A549 (cell line): ENCODE data around the gene GMDS. TPM values are rescaled to one million over a fixed set of nuclear protein-coding genes. Genes with fewer than 3 reads are reported as not detected.

Experiments used
- ATAC-seq, 2 experiments: fragments of 200-7000 bp in 1 of 2; fragments of >200 bp in 1 of 2; cut with Nextera tagmentation in 1 of 2; cut with Tn5 transposase in 1 of 2; 3 replicates each; pipeline versions ENCODE4 v1.8.0 to v1.9.1; 2018 to 2020; ENCODE audit warnings: mild to moderate bottlenecking in 1 of 2, moderate library complexity in 1 of 2
- CTCF ChIA-PET: fragments of 300-600 bp; sonication (Branson Sonifier 250); formaldehyde crosslinking; extraction: SDS; loops from one replicate; lab custom pipeline; 2021; ENCODE audit warnings: antibody characterized with exemption, inconsistent platforms; lab: Yijun Ruan, JAX
- POLR2A ChIA-PET: fragments of 350-600 bp; formaldehyde crosslinking; extraction: SDS; loops from one replicate; lab custom pipeline; 2021; ENCODE audit warnings: antibody characterized with exemption, inconsistent platforms; lab: Yijun Ruan, JAX
- DNase-seq, 2 experiments: peaks; one replicate each; pipeline versions ENCODE4 v3.0.0 to v3.0.0-alpha.2; 2011 to 2016; ENCODE audit warnings: low read depth in 1 of 2, low spot score in 1 of 2
- FAIRE-seq: peaks from 2 replicates; lab custom pipeline; 2011; peaks lifted over from hg19 to GRCh38; lab: Jason Lieb, UNC
- H3K27ac ChIP-seq, 2 experiments: fragments of >200 bp; sonication (Bioruptor Twin); formaldehyde crosslinking; 3 replicates each; pipeline ENCODE4 v1.5.1; 2016 to 2017
- H3K4me1 ChIP-seq: fragments of >200 bp; sonication (Bioruptor Twin); formaldehyde crosslinking; 3 replicates; pipeline ENCODE4 v1.6.1; 2016
- H3K4me2 ChIP-seq: fragments of >200 bp; sonication (Bioruptor Twin); formaldehyde crosslinking; 3 replicates; pipeline ENCODE4 v1.6.1; 2016
- H3K4me3 ChIP-seq: fragments of >200 bp; sonication (Bioruptor Twin); formaldehyde crosslinking; 3 replicates; pipeline ENCODE4 v1.5.1; 2016
- H3K9me3 ChIP-seq: fragments of >200 bp; sonication (Bioruptor Twin); formaldehyde crosslinking; 3 replicates; pipeline ENCODE4 v1.6.1; 2016
- BCL3 ChIP-seq: fragments of >200 bp; sonication (Bioruptor Twin); formaldehyde crosslinking; IDR thresholded peaks from 3 replicates; pipeline ENCODE4 v1.6.1; 2016
- CTCF ChIP-seq: fragments of >200 bp; sonication (Bioruptor Twin); formaldehyde crosslinking; IDR thresholded peaks from 3 replicates; pipeline ENCODE4 v1.5.1; 2016
- EHF ChIP-seq: fragments of 250-450 bp; sonication (Bioruptor Pico); IDR thresholded peaks from 2 replicates; pipeline ENCODE4 v1.5.0; 2020; ENCODE audit warnings: mild to moderate bottlenecking
- ELK1 ChIP-seq: fragments of 150-350 bp; IDR thresholded peaks from 2 replicates; pipeline ENCODE4 v1.6.1; 2014; ENCODE audit warnings: low read depth, mild to moderate bottlenecking, low read length
- FOXS1 ChIP-seq: fragments of 250-450 bp; sonication (Bioruptor Pico); IDR thresholded peaks from 2 replicates; pipeline ENCODE4 v1.5.0; 2020; ENCODE audit warnings: mild to moderate bottlenecking, moderate library complexity
- GATA3 ChIP-seq: IDR thresholded peaks from 2 replicates; pipeline ENCODE4 v1.6.1; 2012; ENCODE audit warnings: borderline replicate concordance
- HDAC2 ChIP-seq: fragments of 200-600 bp; sonication (generic); IDR thresholded peaks from 2 replicates; pipeline ENCODE4 v1.6.1; 2016
- HES2 ChIP-seq: fragments of >200 bp; sonication (Bioruptor Twin); formaldehyde crosslinking; IDR thresholded peaks from 2 replicates; pipeline ENCODE4 v1.6.1; 2016
- HMGXB4 ChIP-seq: fragments of 250-450 bp; sonication (Bioruptor Pico); IDR thresholded peaks from 2 replicates; pipeline ENCODE4 v1.5.0; 2021; ENCODE audit warnings: mild to moderate bottlenecking, moderate library complexity, borderline replicate concordance
- HOXA7 ChIP-seq: fragments of 250-450 bp; sonication (Bioruptor Pico); IDR thresholded peaks from 2 replicates; pipeline ENCODE4 v1.5.0; 2020; ENCODE audit warnings: mild to moderate bottlenecking, moderate library complexity
- HOXB13 ChIP-seq: fragments of 250-450 bp; sonication (Bioruptor Pico); IDR thresholded peaks from 2 replicates; pipeline ENCODE4 v1.5.0; 2020; ENCODE audit warnings: low read depth, mild to moderate bottlenecking, moderate library complexity
- HOXB5 ChIP-seq: fragments of 250-450 bp; sonication (Bioruptor Pico); IDR thresholded peaks from 2 replicates; pipeline ENCODE4 v1.5.0; 2020; ENCODE audit warnings: mild to moderate bottlenecking, moderate library complexity
- JUNB ChIP-seq: fragments of >200 bp; sonication (Bioruptor Twin); formaldehyde crosslinking; IDR thresholded peaks from 2 replicates; pipeline ENCODE4 v1.6.1; 2016
- MAFK ChIP-seq: fragments of 450-650 bp; IDR thresholded peaks from 2 replicates; pipeline ENCODE4 v1.6.1; 2014; ENCODE audit not compliant: partially characterized antibody
- MAZ ChIP-seq: fragments of 150-350 bp; IDR thresholded peaks from 2 replicates; pipeline ENCODE4 v1.6.1; 2014; ENCODE audit warnings: antibody characterized with exemption, low read depth, low read length, borderline replicate concordance
- NFE2L2 ChIP-seq: fragments of 150-350 bp; conservative IDR thresholded peaks from 2 replicates; pipeline ENCODE4 v1.6.1; 2014; ENCODE audit warnings: low read length
- NR3C1 ChIP-seq: fragments of >200 bp; sonication (Bioruptor Twin); formaldehyde crosslinking; IDR thresholded peaks from 3 replicates; pipeline ENCODE4 v1.6.1; 2017
- PHF8 ChIP-seq: fragments of 200-600 bp; sonication (generic); IDR thresholded peaks from 2 replicates; pipeline ENCODE4 v1.6.1; 2016; ENCODE audit warnings: low read depth, mild to moderate bottlenecking, antibody characterized with exemption, moderate library complexity, borderline replicate concordance
- POLR2AphosphoS2 ChIP-seq: conservative IDR thresholded peaks from 2 replicates; pipeline ENCODE4 v1.6.1; 2012; ENCODE audit warnings: low read length, improper control_type of control experiment, inconsistent platforms
- RARB ChIP-seq: fragments of 250-450 bp; sonication (Bioruptor Pico); IDR thresholded peaks from 2 replicates; pipeline ENCODE4 v1.8.0; 2021; ENCODE audit warnings: mild to moderate bottlenecking, moderate library complexity
- RFX5 ChIP-seq: fragments of 450-650 bp; IDR thresholded peaks from 2 replicates; pipeline ENCODE4 v1.7.1; 2014; ENCODE audit warnings: antibody characterized with exemption, mild to moderate bottlenecking, moderate library complexity
- SMC3 ChIP-seq: fragments of >200 bp; sonication (Bioruptor Twin); formaldehyde crosslinking; IDR thresholded peaks from 3 replicates; pipeline ENCODE4 v1.6.1; 2018; ENCODE audit warnings: inconsistent platforms
- TFCP2L1 ChIP-seq: fragments of 250-450 bp; sonication (Bioruptor Pico); IDR thresholded peaks from 2 replicates; pipeline ENCODE4 v1.5.0; 2021; ENCODE audit warnings: mild to moderate bottlenecking
- WGBS: methylation state at CpG from one replicate; pipeline ENCODE4 v1.1.6; 2017; ENCODE audit errors: missing lambda C conversion rate; 5-methylcytosine and 5-hydroxymethylcytosine counted together
- polyA plus RNA-seq, 4 experiments: library from polyadenylated mRNA; depleted of rRNA in 3 of 4; stranded (reverse); fragments of >200 nt; fragmentation: RNase III in 1 of 4; extraction: RNeasy Plus Mini Kit Qiagen cat#74134 plus additional on column Dnase treatment in 1 of 4; gene quantifications; 2 replicates in 3 of 4; 3 replicates in 1 of 4; pipeline ENCODE4 v1.2.3, GENCODE V29; 2011 to 2017

Gene GMDS
- polyA plus RNA-seq, 2 of the 4 experiments (the other 2 are of a cell fraction), result 9.9 to 12.4 TPM

GRCh38 chr6:1719922-1720321 is 525.5 kb downstream of the GMDS start:
- Histone ChIP-seq H3K4me2 (no peak overlapping the region), H3K27ac (no peak overlapping the region), H3K4me3 (no peak overlapping the region), H3K9me3 (no peaks in the 10 kb centered on the region), H3K4me1 (no peaks in the 10 kb centered on the region)
- WGBS, result 80% methylated on average over 3 of the region's 3 CpGs
- no peak for FAIRE-seq
- DNase-seq, result no peak
- no peak for ATAC-seq
- ChIA-PET CTCF (no interaction called here), POLR2A (no interaction called here)
- no peak for TF ChIP-seq FOXS1 (CRISPR knock-in tag)
- no peak for TF ChIP-seq RFX5
- no peak for TF ChIP-seq HMGXB4 (CRISPR knock-in tag)
- TF ChIP-seq HDAC2, result no peak
- TF ChIP-seq NR3C1, result no peak
- TF ChIP-seq TFCP2L1 (CRISPR knock-in tag), result no peak
- no peak for TF ChIP-seq ELK1
- TF ChIP-seq HOXB5, result no peak
- TF ChIP-seq CTCF, result no peak
- TF ChIP-seq HES2, result no peak
- no peak for TF ChIP-seq PHF8
- TF ChIP-seq HOXB13 (CRISPR knock-in tag), result no peak
- no peak for TF ChIP-seq BCL3
- no peak for TF ChIP-seq POLR2AphosphoS2
- no peak for TF ChIP-seq MAZ

GRCh38 chr6:1716868-1717267 is 528.5 kb downstream of the GMDS start:
- no peak overlapping the region for H3K27ac ChIP-seq
- TF ChIP-seq RARB (no peak), SMC3 (no peak), FOXS1 (CRISPR knock-in tag) (no peak)
- 87% methylated on average over 5 of the region's 5 CpGs for WGBS
- H3K4me3 ChIP-seq, result no peak overlapping the region
- H3K4me2 ChIP-seq, result no peak overlapping the region
- no peaks in the 10 kb centered on the region for H3K4me1 ChIP-seq
- ATAC-seq (no peak), DNase-seq (no peak), FAIRE-seq (no peak)
- CTCF ChIA-PET, result interaction anchor here (1.1 kb wide), 1 partner anchor 10 kb away, joined by 3 read pairs; no protein-coding TSS in a partner anchor
- no peaks in the 10 kb centered on the region for H3K9me3 ChIP-seq
- POLR2A ChIA-PET, result no interaction called here

GRCh38 chr6:1716396-1716795 is 529.0 kb downstream of the GMDS start:
- WGBS, result 74% methylated on average over 5 of the region's 5 CpGs
- Histone ChIP-seq H3K27ac (no peak overlapping the region), H3K9me3 (no peaks in the 10 kb centered on the region), H3K4me2 (no peak overlapping the region), H3K4me1 (no peaks in the 10 kb centered on the region), H3K4me3 (no peak overlapping the region)
- no peak for DNase-seq
- no peak for FAIRE-seq
- ChIA-PET POLR2A (no interaction called here), CTCF (interaction anchor here (1.1 kb wide), 1 partner anchor 10 kb away, joined by 3 read pairs; no protein-coding TSS in a partner anchor)
- no peak for ATAC-seq
- no peak for TF ChIP-seq JUNB
- no peak for TF ChIP-seq NFE2L2
- no peak for TF ChIP-seq HOXA7 (CRISPR knock-in tag)
- no peak for TF ChIP-seq EHF (CRISPR knock-in tag)
- no peak for TF ChIP-seq MAFK
- TF ChIP-seq GATA3, result no peak
- TF ChIP-seq HES2, result no peak
